Neural progenitor cell (in vitro differentiated cells): ENCODE results near the gene TNNC2.

Experiments
- EZH2phosphoT487 ChIP-seq: fragments of 200-600 bp; sonication (generic); IDR thresholded peaks from 2 replicates; pipeline ENCODE4 v1.6.1; 2017; ENCODE audit warnings: antibody characterized with exemption
- TF ChIP-seq, protein P1 (sequence below): fragments of 200-600 bp; sonication (generic); IDR thresholded peaks from 2 replicates; pipeline ENCODE4 v1.5.1; 2017; ENCODE audit warnings: antibody characterized with exemption, mild to moderate bottlenecking

DNA sequence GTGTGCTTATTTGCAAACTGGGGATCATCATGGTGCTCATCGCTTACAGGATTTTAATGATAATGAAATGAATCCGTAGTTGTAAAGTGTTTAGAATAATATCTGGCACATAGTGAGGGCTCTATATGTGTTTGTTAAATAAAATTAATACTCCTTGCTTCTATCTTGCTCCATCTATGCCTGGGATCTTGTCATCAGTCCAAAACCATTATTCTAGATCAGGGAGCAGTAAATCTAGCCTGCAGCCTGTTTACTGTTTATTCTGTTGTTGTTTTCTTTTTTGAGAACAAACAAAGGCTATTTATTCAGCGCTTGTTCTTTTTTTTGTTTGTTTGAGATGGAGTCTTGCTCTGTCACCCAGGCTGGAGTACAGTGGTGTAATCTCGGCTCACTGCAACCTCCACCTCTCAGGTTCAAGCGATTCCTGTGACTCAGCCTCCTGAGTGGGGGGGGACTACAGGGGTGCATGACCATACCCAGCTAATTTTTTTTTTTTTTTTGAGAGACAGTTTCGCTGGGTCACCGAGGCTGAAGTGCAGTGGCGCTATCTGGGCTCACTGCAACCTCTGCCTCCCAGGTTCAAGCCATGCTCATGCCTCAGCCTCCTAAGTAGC, 22.0 kb upstream of the TNNC2 start:
- TF ChIP-seq, protein P1, sequence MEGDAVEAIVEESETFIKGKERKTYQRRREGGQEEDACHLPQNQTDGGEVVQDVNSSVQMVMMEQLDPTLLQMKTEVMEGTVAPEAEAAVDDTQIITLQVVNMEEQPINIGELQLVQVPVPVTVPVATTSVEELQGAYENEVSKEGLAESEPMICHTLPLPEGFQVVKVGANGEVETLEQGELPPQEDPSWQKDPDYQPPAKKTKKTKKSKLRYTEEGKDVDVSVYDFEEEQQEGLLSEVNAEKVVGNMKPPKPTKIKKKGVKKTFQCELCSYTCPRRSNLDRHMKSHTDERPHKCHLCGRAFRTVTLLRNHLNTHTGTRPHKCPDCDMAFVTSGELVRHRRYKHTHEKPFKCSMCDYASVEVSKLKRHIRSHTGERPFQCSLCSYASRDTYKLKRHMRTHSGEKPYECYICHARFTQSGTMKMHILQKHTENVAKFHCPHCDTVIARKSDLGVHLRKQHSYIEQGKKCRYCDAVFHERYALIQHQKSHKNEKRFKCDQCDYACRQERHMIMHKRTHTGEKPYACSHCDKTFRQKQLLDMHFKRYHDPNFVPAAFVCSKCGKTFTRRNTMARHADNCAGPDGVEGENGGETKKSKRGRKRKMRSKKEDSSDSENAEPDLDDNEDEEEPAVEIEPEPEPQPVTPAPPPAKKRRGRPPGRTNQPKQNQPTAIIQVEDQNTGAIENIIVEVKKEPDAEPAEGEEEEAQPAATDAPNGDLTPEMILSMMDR = no peak
- no peak for TF ChIP-seq EZH2phosphoT487
